Nephron progenitor cell (in vitro differentiated cells): ENCODE results near the gene GABRB2.

ENCODE experiments used
- DNase-seq: peaks from one replicate; pipeline ENCODE4 v3.0.0; 2021
- H3K27ac Mint-ChIP-seq: 2 replicates; pipeline ENCODE4 v1.8.0; 2021; ENCODE audit warnings: mild to moderate bottlenecking, moderate library complexity, mixed read lengths
- H3K27me3 Mint-ChIP-seq: 2 replicates; pipeline ENCODE4 v1.8.0; 2021; ENCODE audit warnings: mild to moderate bottlenecking, low read depth, mixed read lengths; ENCODE audit not compliant: poor library complexity
- H3K36me3 Mint-ChIP-seq: 2 replicates; pipeline ENCODE4 v1.8.0; 2021; ENCODE audit warnings: low read depth, mixed read lengths
- H3K4me1 Mint-ChIP-seq: 2 replicates; pipeline ENCODE4 v1.8.0; 2021; ENCODE audit warnings: mixed read lengths
- H3K4me3 Mint-ChIP-seq: 2 replicates; pipeline ENCODE4 v1.8.0; 2021; ENCODE audit warnings: mild to moderate bottlenecking, moderate library complexity, mixed read lengths
- H3K9me3 Mint-ChIP-seq: 2 replicates; pipeline ENCODE4 v1.8.0; 2021; ENCODE audit warnings: mild to moderate bottlenecking, moderate library complexity, mixed read lengths
- TF ChIP-seq, protein P1 (sequence below): fragments of 200-600 bp; sonication (generic); IDR thresholded peaks from 2 replicates; pipeline ENCODE4 v1.5.0; 2021; ENCODE audit warnings: antibody characterized with exemption

GABRB2 gene

DNA sequence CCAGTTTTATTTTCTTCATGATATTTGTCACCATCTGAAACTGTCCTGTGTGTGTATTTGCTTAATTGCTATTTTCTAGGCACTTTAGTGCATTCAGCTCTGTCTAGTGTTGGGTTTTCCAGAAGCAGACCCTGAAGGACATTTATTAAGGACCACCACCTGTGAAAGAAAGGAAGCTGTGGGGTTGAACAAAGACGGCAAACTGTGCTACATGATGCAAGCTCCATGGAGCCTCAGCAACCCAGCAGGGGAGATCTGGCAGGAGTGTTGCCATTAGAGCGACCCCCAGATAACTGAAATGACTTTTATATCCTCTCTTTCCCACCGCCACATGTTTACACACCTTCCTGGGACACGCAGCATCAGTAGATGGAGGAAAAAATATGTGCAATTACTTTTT is 125.5 kb downstream of the GABRB2 start:
- peaks cover 15% of the 10 kb centered on the region for H3K4me1 Mint-ChIP-seq
- H3K4me3 Mint-ChIP-seq, result no peak overlapping the region
- no peaks in the 10 kb centered on the region for H3K36me3 Mint-ChIP-seq
- H3K9me3 Mint-ChIP-seq, result peaks cover 5% of the 10 kb centered on the region
- no peak for DNase-seq
- H3K27ac Mint-ChIP-seq, result no peak overlapping the region
- TF ChIP-seq, protein P1, sequence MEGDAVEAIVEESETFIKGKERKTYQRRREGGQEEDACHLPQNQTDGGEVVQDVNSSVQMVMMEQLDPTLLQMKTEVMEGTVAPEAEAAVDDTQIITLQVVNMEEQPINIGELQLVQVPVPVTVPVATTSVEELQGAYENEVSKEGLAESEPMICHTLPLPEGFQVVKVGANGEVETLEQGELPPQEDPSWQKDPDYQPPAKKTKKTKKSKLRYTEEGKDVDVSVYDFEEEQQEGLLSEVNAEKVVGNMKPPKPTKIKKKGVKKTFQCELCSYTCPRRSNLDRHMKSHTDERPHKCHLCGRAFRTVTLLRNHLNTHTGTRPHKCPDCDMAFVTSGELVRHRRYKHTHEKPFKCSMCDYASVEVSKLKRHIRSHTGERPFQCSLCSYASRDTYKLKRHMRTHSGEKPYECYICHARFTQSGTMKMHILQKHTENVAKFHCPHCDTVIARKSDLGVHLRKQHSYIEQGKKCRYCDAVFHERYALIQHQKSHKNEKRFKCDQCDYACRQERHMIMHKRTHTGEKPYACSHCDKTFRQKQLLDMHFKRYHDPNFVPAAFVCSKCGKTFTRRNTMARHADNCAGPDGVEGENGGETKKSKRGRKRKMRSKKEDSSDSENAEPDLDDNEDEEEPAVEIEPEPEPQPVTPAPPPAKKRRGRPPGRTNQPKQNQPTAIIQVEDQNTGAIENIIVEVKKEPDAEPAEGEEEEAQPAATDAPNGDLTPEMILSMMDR, result no peak
- peaks cover 2% of the 10 kb centered on the region for H3K27me3 Mint-ChIP-seq

DNA sequence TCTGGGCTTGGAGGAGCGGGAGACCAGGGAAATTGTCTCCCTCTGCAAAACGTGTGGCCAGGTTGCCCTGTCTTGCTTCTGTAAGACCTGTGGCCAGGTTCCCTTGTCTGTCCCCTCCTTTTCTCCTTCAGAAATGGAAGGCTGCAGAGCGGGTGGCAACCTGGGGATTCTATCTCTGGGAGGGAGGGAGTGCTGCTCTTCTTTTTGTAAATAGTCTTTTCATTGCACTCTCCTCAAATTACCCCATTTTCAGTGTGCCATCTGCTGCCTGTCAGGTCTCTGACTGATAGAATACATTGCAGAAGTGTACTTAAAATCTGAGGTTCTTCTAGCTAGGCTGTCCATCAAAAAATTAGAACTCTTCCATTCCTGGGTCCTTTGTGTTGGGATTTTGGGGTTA is 126.0 kb downstream of the GABRB2 start:
- H3K27ac Mint-ChIP-seq, result no peak overlapping the region
- peaks cover 5% of the 10 kb centered on the region for H3K9me3 Mint-ChIP-seq
- TF ChIP-seq, protein P1, result no peak
- no peaks in the 10 kb centered on the region for H3K36me3 Mint-ChIP-seq
- peaks cover 2% of the 10 kb centered on the region for H3K27me3 Mint-ChIP-seq
- peaks cover 15% of the 10 kb centered on the region for H3K4me1 Mint-ChIP-seq
- no peak for DNase-seq
- no peak overlapping the region for H3K4me3 Mint-ChIP-seq

DNA sequence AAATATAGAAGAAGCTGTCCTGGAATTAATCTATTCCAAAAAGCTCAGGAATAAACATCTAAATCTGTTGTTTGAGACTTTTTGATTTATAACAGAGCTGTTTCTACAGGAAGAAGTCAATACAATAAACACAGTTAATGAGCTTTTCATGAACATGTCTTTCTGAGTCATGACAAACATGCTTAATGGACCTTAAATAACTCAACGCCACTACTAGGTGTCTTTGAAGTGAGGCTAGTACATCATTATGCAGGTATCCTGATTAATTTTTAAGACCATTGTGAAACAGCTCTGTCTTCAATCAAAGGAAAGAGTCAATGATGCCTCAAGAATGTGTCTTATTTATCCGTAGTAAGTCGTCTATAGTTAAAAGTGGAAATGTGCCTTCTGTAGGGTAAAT is 131.6 kb downstream of the GABRB2 start:
- no peak for DNase-seq
- Mint-ChIP-seq H3K4me3 (no peak overlapping the region), H3K4me1 (peaks cover 6% of the 10 kb centered on the region), H3K27me3 (no peaks in the 10 kb centered on the region), H3K9me3 (no peaks in the 10 kb centered on the region), H3K36me3 (no peaks in the 10 kb centered on the region), H3K27ac (no peak overlapping the region)
- TF ChIP-seq, protein P1, result no peak

DNA sequence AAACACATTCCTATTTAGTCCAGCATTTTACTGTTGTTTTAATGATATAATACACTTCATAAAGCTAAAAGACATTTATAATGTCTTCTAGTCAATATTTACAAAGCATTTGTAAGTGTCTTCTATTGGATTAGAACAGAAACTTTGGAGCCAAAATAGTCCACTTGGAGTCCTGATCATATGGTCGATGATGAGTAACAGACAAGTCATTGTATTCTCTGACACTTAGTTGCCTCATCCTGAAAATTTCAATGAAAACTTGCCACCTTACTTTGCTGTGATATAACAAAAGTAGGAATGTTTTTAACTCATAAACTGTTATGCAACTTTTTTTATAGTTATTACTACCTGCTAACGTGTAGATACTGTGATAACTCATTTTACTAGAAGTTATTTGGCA is 132.5 kb downstream of the GABRB2 start:
- Mint-ChIP-seq H3K9me3 (no peaks in the 10 kb centered on the region), H3K4me1 (peaks cover 6% of the 10 kb centered on the region), H3K27me3 (no peaks in the 10 kb centered on the region), H3K36me3 (no peaks in the 10 kb centered on the region), H3K4me3 (no peak overlapping the region), H3K27ac (no peak overlapping the region)
- TF ChIP-seq, protein P1, result no peak
- DNase-seq, result no peak

GRCh38 chr5:161412792-161413191 is 133.7 kb downstream of the GABRB2 start:
- no peaks in the 10 kb centered on the region for H3K36me3 Mint-ChIP-seq
- no peaks in the 10 kb centered on the region for H3K4me1 Mint-ChIP-seq
- no peaks in the 10 kb centered on the region for H3K9me3 Mint-ChIP-seq
- no peak for DNase-seq
- H3K27ac Mint-ChIP-seq, result no peak overlapping the region
- TF ChIP-seq, protein P1, result no peak
- no peak overlapping the region for H3K4me3 Mint-ChIP-seq
- no peaks in the 10 kb centered on the region for H3K27me3 Mint-ChIP-seq

DNA sequence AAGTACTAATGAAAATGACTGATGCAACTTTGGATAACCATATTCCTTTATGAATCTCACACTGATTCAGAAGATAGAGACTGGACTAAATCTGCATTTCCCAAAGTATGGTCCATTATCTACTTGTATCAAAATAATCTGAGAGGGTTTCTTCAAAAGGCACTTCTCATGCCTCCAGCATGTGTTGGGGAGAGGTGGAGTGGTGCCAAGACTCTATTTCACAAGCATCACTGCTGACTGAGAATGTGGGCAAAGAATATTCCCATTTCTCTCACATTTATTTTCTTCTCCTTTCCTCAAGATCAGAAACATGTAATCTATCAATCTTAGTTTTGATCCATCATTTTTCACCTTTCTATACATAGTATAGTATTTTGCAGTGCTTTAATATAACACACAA is 135.4 kb downstream of the GABRB2 start:
- no peaks in the 10 kb centered on the region for H3K9me3 Mint-ChIP-seq
- H3K27me3 Mint-ChIP-seq, result no peaks in the 10 kb centered on the region
- H3K36me3 Mint-ChIP-seq, result no peaks in the 10 kb centered on the region
- H3K27ac Mint-ChIP-seq, result no peak overlapping the region
- TF ChIP-seq, protein P1, result no peak
- no peaks in the 10 kb centered on the region for H3K4me1 Mint-ChIP-seq
- no peak for DNase-seq
- H3K4me3 Mint-ChIP-seq, result no peak overlapping the region
